Activated CD8-positive, alpha-beta memory T cell treated with anti-CD3 and anti-CD28 coated beads, Interleukin-2, amount 50 U/mL, for 48 hours (primary cell): ENCODE measurements around the gene PLXNB2.
"Not testable (repeated sequence)": the region's sequence is repeated elsewhere in the genome, so short reads cannot be mapped to it uniquely, and the experiment has no call there.

Experiments
- DNase-seq: peaks from one replicate; pipeline ENCODE4 v3.0.0-alpha.2; 2020

Gene PLXNB2

GRCh38 chr22:50306753-50307749 lies at the start of gene PLXNB2:
Gene PLXNB2 (minus strand): TSS chr22:50307646. CDS start chr22:50290584, 17,062 bp downstream.
- peak; percentile 70 for DNase-seq

GRCh38 chr22:50357222-50357621 lies 49.8 kb upstream of the PLXNB2 start:
- no peak for DNase-seq

GRCh38 chr22:50356186-50356585 lies 48.7 kb upstream of the PLXNB2 start:
- DNase-seq, result no peak

GRCh38 chr22:50348058-50348457 lies 40.6 kb upstream of the PLXNB2 start:
- DNase-seq, result no peak

- no peak for DNase-seq
Observed at GRCh38 chr22:50347157-50347556, 39.7 kb upstream of the PLXNB2 start.

GRCh38 chr22:50346470-50346869 lies 39.0 kb upstream of the PLXNB2 start:
- no peak for DNase-seq

- DNase-seq, result no peak
Observed at GRCh38 chr22:50343541-50343935, 36.1 kb upstream of the PLXNB2 start.

- peak; percentile 98 for DNase-seq
Observed at GRCh38 chr22:50342651-50343540, 35.5 kb upstream of the PLXNB2 start, which contains the start of gene PPP6R2. Gene PPP6R2 (plus strand): TSS chr22:50343327. CDS start chr22:50393909, 50,582 bp downstream.

GRCh38 chr22:50341977-50342650 lies 34.7 kb upstream of the PLXNB2 start:
- DNase-seq, result peak; percentile 97

GRCh38 chr22:50339945-50340879 lies 32.8 kb upstream of the PLXNB2 start:
- no peak for DNase-seq

GRCh38 chr22:50338860-50339462 lies 31.5 kb upstream of the PLXNB2 start:
- DNase-seq, result no peak

- no peak for DNase-seq
Observed at GRCh38 chr22:50338042-50338573, 30.7 kb upstream of the PLXNB2 start.

GRCh38 chr22:50337262-50338041 lies 30.0 kb upstream of the PLXNB2 start:
- no peak for DNase-seq

- DNase-seq, result not testable (repeated sequence)
Observed at GRCh38 chr22:50334433-50334832, 27.0 kb upstream of the PLXNB2 start.

GRCh38 chr22:50329236-50329635 lies 21.8 kb upstream of the PLXNB2 start:
- no peak for DNase-seq

GRCh38 chr22:50327711-50328019 lies 20.2 kb upstream of the PLXNB2 start:
- no peak for DNase-seq

- peak; percentile 89 for DNase-seq
Observed at GRCh38 chr22:50326956-50327710, 19.7 kb upstream of the PLXNB2 start, which contains the start of gene DENND6B. Gene DENND6B (minus strand): TSS chr22:50327012. CDS start chr22:50326988, 24 bp downstream.

- DNase-seq, result no peak
Observed at GRCh38 chr22:50326225-50326955, 18.9 kb upstream of the PLXNB2 start.
